HG03521 (cell line): ENCODE results near the gene BPIFB6.

Experiments used
- ATAC-seq: cut with Tn5 transposase; IDR thresholded peaks from one replicate; pipeline ENCODE4 v1.9.1; 2021; ENCODE audit warnings: mild to moderate bottlenecking, moderate library complexity; ENCODE audit not compliant: unreplicated experiment

Gene BPIFB6

DNA sequence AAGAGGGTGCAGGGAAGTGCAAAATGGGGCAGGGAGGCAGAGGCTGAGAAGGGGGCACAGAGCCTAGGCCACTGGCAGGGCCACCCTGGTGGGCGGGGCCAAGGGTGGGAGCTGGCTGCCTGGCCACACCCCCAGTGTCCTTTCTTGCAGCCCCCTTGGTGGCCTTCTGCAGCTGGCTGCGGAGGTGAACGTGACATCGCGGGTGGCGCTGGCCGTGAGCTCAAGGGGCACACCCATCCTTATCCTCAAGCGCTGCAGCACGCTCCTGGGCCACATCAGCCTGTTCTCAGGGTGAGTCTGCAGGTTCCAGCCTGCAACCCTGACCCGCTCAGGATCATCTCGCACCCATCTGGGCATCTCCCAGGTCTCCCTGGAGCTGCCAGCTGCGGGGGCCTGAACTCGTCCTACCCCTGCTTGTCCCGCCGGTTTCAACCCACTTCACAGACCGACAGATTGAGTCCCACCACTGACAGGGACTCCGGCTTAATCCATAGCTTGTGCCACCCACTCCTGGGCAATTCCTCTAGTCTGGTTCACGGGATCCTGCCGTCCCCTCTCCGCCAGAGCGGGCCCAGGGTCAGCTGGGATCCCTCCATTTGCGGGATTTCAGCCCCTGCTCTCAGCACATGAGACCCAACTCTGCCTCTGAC is 28.4 kb downstream of the BPIFB6 start:
- no peak for ATAC-seq

DNA sequence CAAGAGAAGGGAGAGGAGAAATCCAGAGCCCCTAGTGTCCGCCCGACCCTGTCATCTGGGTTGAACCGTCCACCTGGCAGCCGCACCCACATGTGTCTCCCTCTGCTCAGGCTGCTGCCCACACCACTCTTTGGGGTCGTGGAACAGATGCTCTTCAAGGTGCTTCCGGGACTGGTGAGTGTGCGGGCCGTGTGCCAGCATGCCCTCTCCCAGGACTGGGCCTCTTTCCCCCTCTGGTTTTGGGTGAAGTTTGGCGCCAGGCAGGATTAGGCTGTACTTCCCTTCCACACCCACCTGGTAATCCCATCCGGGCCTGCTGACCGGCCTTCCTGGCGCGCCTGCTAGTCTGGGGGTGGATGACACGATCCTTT is 30.2 kb downstream of the BPIFB6 start:
- no peak for ATAC-seq

DNA sequence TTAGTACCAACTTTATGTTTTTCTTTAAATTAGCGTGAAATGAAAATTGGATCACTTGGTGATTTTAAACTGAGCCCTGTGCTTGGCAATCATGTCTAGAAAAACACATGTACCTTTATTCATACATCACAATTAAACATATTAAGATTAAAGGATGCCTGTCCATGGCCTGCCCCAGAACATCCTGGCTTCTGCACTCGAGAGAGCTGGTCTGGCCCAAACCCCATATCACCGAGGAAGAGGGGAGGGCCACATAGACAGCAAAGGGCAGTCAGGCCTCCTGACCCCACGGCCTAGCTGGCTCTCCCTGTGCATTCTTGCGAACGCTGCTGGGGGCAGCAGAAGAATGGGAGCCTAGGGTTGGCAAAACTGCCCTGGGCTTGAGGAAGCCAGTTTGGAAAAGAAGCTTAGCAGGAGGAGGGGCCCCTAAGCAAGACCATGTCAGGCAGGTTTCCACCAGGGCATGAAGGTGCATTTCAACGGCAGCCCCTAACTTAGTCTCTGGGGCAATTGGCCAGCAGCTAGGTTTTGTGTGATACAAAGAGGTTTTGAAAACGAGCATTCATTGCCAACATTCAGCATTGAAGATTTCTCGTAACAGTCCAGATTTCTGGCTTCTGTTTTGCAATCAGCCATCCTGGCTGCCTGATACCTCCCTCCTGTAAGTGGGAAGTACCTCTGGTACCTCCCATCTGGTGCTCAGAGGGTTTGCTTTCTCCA is 30.8 kb downstream of the BPIFB6 start:
- ATAC-seq, result no peak

DNA sequence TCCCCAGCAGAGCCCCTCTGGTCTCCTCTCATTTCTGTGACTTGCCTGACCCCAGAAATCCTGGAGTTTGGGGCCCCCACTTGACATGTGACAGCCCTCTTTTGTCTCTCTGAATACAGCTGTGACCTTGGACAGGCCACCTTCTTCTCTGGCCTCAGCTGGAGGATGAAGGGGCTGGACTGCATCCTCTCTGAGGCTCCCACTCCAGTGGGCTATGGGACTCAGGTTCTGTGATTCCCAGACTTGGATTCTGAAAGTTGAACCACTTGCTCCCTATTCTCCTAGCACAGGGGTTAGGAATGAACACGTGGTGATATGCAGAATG is 31.3 kb downstream of the BPIFB6 start:
- ATAC-seq, result no peak

DNA sequence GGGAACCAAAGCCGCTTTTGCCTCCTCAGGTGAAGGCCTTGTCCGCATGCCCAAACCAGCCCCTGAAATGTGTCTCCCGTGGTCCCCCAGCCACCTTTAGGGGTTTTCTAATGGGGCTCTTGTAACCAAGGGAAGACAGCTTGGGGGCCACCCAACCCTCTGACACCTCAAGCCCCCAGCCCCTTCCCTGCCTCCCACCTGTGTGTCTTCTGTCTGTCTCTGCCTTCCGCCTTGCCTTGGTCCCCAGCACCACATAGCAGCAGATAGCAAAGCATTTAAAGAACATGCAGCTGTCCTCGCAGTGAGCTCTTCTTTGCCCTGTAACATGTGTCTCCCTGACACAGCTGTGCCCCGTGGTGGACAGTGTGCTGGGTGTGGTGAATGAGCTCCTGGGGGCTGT is 31.8 kb downstream of the BPIFB6 start:
- ATAC-seq, result no peak

DNA sequence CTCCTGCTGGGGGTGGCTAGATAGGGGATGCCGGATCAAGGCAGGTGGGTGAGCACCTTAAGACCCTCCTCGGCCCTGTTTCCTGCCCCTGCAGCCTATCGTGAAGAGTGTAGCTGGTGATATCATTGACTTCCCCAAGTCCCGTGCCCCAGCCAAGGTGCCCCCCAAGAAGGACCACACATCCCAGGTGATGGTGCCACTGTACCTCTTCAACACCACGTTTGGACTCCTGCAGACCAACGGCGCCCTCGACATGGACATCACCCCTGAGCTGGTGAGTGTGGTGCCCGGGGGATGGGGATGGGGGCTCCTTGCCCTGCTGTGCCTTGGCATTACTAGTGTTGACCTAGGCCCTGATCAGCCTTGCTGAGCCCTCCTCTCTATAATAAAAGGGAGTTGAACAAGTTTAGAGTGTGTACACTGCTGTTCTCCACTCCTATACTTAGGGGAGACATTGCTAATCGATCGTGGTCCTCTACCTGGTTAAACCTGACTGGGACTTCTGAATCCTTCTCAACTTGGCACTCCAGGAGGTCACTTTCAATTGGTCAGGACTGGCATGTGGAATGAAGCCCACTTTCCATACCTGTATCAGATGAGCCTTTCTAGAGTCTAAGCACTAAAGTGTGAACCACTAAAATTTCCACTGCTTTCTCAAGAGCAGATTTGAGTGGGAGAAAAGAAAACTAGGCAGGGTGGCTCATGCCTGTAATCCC is 33.3 kb downstream of the BPIFB6 start:
- no peak for ATAC-seq

DNA sequence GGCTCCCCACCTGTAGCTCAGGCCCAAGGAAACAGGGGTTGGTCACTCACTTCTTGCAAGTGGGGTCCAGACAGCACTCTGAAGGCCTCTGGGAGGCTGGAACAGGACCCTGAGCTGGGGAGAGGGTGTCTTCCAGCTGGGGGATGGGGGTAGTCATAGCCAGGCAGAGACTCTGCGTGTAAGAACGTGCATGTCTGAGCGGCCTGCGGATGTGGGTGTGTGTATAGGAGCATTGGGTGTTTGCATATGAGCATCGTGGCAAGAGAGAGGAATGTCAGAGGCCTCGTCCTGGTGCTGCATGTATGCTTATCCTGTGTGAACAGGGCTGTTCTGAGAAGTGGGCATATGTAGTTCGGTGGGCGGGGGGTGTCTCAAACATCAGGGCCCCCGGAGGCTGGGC is 34.3 kb downstream of the BPIFB6 start:
- no peak for ATAC-seq

DNA sequence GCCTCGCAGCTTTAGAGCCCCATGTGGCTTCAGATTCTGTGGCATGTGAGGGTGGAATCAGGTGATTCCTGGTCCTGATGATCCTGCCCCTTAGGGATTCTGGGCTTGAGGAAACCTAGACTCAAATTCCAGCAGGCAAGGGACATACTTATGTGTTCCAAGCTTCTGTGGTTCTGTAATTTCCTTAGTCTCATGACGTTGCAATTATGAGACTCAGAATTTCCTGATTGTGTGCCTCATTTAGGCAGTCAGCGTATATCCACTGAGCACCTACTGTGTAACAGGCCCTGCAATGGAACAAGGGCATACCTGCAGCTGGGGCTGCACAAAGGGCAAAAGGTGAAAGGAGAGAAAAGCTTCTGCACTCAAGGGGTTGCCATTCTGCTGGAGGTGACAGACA is 36.4 kb downstream of the BPIFB6 start:
- ATAC-seq, result no peak

DNA sequence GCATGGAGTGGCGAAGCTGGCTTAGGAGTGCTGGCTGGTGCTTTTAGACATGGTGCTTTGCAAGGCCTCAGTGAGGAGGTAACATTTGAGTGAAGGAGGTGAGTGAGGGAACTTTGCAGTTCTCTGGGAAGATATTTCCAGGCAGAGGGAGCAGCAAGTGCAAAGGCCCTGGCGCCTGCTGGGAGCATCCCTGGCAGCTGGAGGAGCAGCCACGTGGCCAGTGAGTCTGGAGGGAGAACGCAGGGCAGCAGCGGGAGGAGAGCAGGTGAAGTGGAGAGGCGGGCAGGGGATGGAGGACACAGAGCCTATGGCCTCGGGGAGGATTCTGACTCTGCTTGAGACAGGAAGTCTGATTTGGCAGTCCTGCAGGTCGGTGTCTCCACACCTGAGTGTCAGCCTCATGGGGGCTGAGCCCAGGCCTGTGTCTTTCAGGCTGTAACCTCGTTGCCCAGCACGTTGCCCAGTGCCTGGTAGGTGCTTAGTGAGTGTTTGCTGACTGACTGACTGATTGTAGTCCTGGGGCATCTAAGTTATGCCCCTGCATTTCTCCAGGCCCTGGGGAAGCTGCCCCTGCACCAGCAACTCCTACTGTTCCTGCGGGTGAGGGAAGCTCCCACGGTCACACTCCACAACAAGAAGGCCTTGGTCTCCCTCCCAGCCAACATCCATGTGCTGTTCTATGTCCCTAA is 36.9 kb downstream of the BPIFB6 start:
- no peak for ATAC-seq

DNA sequence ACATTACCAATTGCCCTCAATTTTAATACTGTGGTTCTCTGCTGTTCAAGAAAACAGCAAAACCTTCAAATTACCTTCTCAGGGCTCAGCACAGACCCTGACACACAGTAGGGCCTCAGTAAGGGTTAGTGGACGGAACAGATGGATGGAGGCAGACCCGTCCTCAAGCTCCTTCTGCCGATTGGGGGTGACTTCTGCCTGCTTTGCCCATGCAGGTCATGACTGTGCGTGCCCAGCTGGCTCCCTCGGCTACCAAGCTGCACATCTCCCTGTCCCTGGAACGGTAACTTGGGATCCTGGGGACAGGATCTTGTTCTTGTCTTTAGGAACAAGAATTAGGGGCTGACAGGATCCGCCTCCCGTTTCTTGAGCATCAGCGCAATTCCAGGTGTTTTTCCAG is 38.2 kb downstream of the BPIFB6 start:
- ATAC-seq, result no peak

DNA sequence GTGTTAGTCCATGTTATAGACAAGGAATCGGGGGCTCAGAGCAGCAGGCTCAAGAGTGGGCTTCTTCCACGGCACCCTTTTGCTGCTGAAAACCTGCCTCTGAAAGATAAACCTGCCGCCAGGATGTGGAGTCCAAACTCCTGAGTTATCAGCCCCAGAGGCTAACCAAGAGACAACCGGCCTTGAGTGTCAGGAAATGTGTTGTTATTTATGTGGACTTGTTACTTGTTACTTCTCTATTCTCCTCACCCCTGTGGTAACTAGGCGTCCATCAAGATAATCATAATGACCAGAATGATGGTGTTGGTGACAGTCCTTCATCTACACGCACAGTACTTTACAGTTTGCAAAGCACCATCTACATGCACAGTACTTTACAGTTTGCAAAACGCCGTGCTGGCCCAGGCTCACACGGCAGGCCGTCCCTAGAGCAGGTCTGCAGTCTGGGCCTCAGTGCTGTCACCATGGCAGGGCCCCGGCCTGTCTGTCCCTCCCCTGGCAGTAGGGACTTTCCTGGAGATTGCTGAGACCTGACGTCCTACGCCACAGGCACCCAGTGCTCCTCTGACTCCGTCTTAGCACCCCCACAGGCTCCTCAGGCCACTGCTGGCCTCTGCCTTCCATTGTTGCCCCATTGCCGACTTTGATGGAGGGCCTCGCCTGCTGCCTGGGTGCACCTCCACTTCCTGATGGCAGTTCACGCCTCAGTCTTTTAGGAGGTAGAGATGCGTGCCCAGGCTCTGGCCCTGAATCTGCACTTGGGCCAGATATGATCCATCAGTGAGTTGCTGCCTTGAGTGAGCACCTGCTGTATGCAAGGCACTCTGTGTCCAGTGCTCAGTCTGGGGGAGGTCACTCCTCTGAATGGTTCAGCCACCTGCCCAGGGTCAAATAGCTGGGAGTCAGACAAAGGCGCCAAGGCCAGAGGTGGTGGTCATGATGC is 38.9 kb downstream of the BPIFB6 start:
- no peak for ATAC-seq

DNA sequence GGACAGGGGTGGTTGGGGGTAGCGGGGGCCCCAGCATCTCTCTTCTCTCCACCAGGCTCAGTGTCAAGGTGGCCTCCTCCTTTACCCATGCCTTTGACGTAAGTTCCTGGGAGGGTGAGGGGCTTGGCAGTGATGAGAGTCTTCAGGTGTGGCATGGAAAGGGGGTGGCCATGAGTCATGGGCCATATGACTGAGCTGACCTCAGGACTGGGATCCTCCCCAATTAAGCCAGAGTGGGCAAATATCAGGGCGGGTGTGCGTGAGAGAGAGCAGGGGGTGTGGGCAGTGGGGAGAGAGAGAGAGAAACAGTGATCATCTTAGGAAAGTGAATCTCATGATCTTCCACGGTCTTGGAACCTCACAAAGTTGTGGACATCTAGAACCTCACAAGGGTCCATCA is 39.8 kb downstream of the BPIFB6 start:
- ATAC-seq, result no peak

DNA sequence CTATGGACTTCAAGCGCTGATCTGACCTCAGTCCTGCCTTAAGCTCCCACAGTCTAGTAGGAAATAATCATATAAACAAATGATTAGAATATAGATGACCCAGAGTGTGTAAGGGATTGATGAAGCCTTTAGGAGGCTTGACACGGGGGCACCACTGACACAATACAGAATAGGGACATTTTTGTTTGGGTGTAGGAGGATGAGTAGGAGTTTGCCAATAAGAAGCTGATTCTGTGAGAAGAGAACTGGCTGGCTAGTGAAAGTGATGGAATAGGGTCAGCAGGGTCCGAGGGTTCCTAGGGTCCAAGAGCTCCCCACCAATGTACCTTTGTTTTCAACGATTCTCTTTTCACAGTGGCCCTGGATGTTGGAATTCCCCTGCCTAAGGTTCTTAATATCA is 40.9 kb downstream of the BPIFB6 start:
- no peak for ATAC-seq

DNA sequence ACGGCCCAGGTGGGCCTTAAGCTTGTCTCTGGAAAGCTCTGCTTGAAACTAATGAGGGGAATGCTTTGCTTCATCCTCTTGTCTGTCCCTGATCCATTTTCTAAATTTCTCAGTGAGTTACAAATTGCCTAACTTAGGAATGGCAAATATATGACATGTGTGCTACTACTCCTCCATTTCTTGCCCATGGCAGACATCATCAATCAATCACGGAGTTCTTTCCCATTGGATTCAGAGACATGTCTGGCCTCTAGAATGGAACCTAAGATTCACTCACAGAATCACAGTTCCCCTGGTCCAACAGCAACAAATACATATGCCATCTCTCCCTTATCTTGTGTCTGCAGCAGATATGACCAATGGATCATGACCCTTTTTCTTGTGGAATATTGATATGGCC is 41.4 kb downstream of the BPIFB6 start:
- ATAC-seq, result no peak

DNA sequence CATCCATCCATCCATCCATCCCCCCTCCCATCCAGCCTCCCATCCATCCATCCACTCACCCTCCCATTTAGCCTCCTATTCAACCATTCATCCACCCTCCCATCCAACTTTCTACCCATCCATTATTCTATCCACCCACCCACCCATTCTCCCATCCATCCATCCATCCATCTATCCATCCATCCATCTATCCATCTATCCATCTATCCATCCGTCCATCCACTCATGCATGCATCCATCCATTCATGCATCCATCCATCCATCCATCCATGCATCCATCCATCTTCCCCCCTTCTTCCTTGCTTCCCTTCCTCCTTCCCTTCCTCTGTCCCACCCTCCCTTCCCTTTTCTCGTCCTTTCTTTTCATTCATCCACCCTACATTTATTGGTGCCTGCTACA is 43.2 kb downstream of the BPIFB6 start:
- ATAC-seq, result no peak

DNA sequence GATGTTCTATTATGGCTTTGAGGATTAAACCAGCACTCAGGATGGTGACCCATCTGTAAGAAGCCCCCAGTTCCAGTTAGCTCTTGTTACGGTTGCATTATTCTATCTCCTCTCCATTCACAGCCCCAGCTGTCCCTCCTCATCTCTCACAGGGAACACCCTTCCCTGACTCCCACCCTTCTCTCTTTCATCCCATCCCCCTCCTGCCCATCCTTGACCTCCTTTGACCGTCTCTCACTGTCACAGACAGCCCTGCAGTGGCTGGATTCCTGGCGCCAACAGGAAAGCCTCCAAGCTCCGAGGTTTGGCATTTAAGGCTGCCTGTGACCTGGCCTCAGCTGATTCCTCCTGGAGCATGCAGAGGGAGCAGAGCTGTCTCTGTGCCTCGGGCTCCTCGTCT is 43.8 kb downstream of the BPIFB6 start:
- ATAC-seq, result no peak

DNA sequence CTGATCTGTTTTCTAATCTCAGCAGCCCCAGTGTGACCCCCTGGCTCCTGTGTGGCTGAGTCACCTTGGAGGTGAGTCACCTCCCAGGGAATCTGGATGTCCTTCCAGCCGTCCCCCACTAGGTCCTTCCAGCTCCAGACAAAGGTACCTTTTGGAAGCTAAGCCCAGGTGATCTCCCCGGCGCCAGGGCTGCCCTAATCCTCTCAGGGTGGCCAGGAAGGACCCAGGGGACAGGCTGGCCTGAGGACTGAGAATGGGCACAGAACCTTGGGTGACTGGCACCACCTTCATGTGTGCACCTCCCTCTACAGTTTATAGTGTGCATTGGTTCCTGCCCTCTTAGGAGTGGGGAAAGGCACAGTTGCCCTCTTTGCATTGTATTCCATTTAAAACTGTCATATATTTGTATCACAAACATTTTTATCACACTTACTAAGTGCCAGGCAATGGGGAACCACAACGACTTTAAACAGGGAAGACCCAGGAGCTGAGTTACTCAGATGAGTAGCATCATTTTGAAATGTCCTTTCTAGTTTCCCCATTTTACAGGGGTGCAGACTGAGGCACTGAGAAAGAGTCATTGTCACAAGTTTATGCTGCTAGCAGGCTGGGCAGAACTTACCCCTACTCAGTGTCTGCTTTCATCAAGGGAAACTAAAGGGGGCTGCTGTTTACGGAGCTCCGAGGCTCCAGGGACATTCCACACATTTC is 45.4 kb downstream of the BPIFB6 start:
- ATAC-seq, result no peak

DNA sequence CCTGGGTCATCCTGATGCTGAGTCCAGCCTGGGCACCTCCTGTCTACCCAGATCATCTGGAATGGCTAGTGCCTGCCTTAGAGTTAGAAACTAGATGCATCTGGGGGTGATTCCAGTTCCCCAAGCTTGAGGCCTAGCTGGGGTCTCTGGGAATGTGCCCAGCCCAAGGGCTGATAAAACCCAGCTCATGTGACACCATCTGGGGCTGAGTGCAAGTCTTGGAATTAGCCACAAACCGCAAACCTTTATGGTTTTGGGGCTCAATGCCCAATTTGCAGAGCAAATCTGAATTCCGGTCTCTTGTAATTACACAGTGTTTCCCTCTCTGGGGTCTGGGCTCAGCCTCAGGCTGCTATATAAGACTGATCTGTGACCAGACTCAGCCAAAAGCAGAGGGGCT is 47.8 kb downstream of the BPIFB6 start, which contains the start of gene BPIFB4:
BPIFB4 (plus strand) TSS at position 385 of the 400 bp plus-strand sequence. CDS start 1,884 bp downstream, outside the sequence.
- ATAC-seq, result no peak

DNA sequence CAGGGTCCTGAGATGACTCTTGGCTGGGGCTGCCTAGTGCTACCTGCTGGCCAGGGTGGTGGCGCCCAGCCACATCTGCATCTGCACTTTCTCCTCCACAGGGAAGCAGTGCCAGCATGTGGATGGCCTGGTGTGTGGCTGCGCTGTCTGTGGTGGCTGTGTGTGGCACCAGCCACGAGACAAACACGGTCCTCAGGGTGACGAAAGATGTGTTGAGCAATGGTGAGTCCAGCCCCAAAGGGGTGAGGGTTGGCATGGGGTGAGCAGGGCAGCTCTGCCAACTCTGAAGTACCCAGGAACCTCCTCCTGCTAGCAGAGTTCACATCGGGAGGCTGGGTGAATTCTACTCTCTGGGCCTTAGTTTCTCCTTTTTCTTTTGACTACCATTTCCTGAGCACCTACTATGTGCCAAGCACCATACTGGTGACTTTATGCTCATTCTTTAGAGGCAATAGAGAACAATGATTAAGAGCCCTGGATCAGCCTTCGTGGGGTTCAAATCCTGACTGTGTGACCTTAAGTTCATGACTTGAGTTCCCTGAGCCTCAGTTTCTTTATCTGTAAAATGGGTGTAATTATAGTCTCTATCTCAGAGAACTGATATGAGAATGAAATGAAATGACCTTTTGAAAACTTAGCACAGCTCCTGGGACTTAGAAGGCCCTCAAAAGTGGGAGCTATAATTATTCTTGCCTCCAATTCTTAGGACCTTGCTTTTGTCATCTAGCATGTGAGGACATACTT is 50.1 kb downstream of the BPIFB6 start:
- ATAC-seq, result no peak
